NCI-H82 treated with DMSO at 0.1 percent for 48 hours (cell line): ENCODE data around the gene MAEA.
"Not testable (repeated sequence)": the region's sequence is repeated elsewhere in the genome, so short reads cannot be mapped to it uniquely, and the experiment has no call there.

Experiments used
- DNase-seq: peaks from one replicate; lab custom pipeline; 2025; ENCODE audit not compliant: unreplicated experiment; lab: John Stamatoyannopoulos, UW

The MAEA gene

GRCh38 chr4:1318488-1319213, 29.0 kb downstream of the MAEA start:
- DNase-seq, result no peak

- no peak for DNase-seq
Measured at GRCh38 chr4:1321486-1321885, 31.8 kb downstream of the MAEA start.

- DNase-seq, result no peak
Measured at GRCh38 chr4:1321946-1322650, 32.4 kb downstream of the MAEA start.

- DNase-seq, result no peak
Measured at GRCh38 chr4:1323280-1323634, 33.6 kb downstream of the MAEA start.

- DNase-seq, result no peak
Measured at GRCh38 chr4:1323635-1324442, 34.1 kb downstream of the MAEA start.

GRCh38 chr4:1324443-1325175, 34.9 kb downstream of the MAEA start:
- DNase-seq, result not testable (repeated sequence)

GRCh38 chr4:1325176-1325480, 35.4 kb downstream of the MAEA start:
- no peak for DNase-seq

GRCh38 chr4:1325681-1326635, 36.3 kb downstream of the MAEA start:
- DNase-seq, result no peak

GRCh38 chr4:1326751-1327525, 37.2 kb downstream of the MAEA start:
- no peak for DNase-seq

- no peak for DNase-seq
Measured at GRCh38 chr4:1327526-1328266, 38.0 kb downstream of the MAEA start.

- DNase-seq, result no peak
Measured at GRCh38 chr4:1328267-1329155, 38.8 kb downstream of the MAEA start.

- no peak for DNase-seq
Measured at GRCh38 chr4:1329408-1330371, 40.0 kb downstream of the MAEA start.

- DNase-seq, result no peak
Measured at GRCh38 chr4:1330761-1331590, 41.3 kb downstream of the MAEA start.

GRCh38 chr4:1331591-1332353, 42.1 kb downstream of the MAEA start:
- DNase-seq, result no peak

GRCh38 chr4:1332686-1333085, 43.0 kb downstream of the MAEA start:
- DNase-seq, result no peak
